ENCODE data around the gene CCZ1B. TPM values are rescaled to one million over a fixed set of nuclear protein-coding genes. Genes with fewer than 3 reads are reported as not detected.
"Not testable (repeated sequence)": the region's sequence is repeated elsewhere in the genome, so short reads cannot be mapped to it uniquely, and the experiment has no call there.

CCZ1B gene
- total and polyA plus RNA-seq, 12 donors = 16.4 to 153 (median 68.8) TPM

DNA sequence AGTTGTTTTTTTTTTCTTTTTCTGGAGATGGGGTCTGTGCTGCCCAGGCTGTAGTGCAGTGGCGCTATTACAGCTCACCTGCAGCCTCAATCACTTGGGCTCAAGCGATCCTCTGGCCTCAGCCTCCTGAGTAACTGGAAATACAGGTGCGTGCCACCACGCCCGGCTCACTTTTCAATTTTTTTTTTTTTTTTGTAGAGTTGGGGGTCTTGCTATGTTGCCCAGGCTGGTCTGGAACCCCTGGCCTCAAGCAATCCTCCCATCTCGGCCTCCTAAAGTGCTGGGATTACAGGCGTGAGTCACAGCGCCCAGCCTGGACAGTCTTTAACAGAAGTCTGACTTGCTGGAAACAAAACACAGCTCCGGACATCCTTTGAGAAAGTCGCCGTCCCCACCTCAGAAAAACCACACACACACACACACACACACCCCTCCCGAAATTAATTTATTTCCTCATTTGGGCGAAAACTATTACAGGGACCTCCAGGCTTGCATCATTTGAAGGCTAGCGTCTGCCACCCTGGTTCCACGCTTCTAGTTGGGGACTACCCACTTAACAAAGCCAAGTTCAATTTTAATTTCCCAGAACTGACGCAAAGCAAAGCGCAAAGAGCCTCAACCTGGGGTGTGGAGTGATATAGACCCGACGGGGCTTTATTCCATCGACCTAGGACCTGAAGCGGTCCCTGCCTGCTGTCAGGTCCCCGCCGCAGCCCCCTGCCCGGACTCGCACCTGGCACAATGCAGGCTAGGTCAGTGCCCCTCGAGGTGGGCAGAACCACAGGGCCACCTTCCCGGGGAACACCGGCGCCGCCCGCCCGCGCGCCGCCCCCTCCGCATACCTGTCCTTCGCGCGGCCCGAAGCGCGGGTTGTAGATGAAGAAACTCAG, 594 bp downstream of the CCZ1B start:
- DNase-seq; H3K27ac ChIP-seq; H3K36me3 ChIP-seq (replicated peaks in 1 of 2); intact Hi-C loops (cut with DNase I); H3K4me1 ChIP-seq (replicated peaks in 1 of 2); H3K9me3 ChIP-seq (replicated peaks in 1 of 3); H3K27me3 ChIP-seq: not testable (repeated sequence)
- H3K4me3 ChIP-seq = peak overlapping the region in 1 of 4 donors; percentile 56
- WGBS, 4 donors = 17 to 100% (median 40%) methylated on average over 1 to 11 of the region's 42 CpGs; no CpG with 5 or more reads in 1 of the 4 donors

DNA sequence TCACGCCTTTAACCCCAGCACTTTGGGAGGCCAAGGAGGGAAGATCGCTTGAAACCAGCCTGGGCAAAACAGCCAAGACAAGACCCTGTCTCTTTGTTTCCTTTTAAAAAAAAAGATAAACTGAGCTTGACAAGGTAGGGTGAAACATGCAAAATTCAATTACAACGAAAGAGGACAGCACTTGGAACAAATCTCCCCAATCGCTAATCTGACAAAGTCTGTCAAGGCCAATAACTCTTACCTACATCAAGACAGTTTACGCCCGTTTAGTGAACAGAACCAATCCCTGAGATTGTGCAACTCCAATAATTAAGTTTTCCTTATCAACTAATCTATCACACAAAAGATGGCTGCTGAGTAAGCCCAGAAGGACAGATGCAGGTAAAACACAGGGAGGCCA, 4.5 kb downstream of the CCZ1B start:
- H3K36me3 ChIP-seq (replicated peaks in 1 of 2) = peaks cover 0 to 20% of the 10 kb centered on the region in 2 donors
- DNase-seq; H3K27ac ChIP-seq; H3K4me3 ChIP-seq; intact Hi-C loops (cut with DNase I); H3K4me1 ChIP-seq (replicated peaks in 1 of 2); H3K27me3 ChIP-seq; H3K9me3 ChIP-seq (replicated peaks in 1 of 3): not testable (repeated sequence)
- WGBS, 4 donors = 83 to 91% (median 87%) methylated on average over 6 of the region's 6 CpGs

DNA sequence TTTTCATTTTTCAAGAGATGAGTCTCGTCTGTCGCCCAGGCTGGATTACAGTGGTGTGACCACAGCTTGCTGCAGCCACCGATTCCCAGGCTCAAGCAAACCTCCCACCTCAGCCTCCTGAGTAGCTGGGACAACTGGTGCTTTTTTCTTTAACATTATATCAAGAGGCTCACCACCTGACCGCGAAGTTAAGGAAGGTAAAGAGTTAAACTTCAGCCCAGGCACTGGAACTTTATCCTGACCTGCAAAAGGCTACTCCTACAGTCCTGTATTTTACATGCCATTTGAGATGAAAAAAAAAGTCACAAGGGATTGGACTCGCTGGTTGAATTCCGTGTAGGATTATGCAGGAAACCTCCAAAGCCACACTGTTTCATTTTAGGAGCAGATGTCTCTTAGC, 10.6 kb downstream of the CCZ1B start:
- intact Hi-C loops (cut with DNase I) = not testable (repeated sequence)
- WGBS, 4 donors = 90 to 97% (median 96%) methylated on average over 7 of the region's 7 CpGs
- peaks cover 0 to 21% of the 10 kb centered on the region in 2 donors for H3K36me3 ChIP-seq (replicated peaks in 1 of 2)

DNA sequence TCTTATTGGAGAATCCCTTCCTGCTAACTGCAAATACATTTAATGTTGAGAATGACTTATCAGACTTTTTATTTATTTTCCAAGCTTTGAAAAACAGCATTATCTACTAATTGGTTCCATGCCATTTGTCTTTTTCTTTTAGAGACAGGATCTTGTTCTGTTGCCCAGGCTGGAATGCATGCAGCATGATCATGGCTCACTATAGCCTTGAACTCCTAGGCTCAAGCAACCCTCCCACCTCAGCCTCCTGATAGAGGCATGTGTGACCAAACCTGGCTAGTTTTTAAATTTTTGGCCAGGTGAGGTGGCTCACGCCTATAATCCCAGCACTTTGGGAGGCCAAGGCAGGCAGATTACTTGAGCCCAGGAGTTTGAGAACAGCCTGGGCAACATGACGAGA, 13.1 kb downstream of the CCZ1B start:
- intact Hi-C loops (cut with DNase I); H3K9me3 ChIP-seq (replicated peaks in 1 of 3); H3K4me1 ChIP-seq (replicated peaks in 1 of 2); H3K27me3 ChIP-seq; H3K4me3 ChIP-seq: not testable (repeated sequence)
- DNase-seq = peak; percentile 55 to 85 (median 72)
- 78 to 100% (median 84%) methylated on average over 1 to 2 of the region's 2 CpGs for WGBS, 4 donors
- H3K27ac ChIP-seq = peak overlapping the region in 3 of 5 donors; percentile 66 to 70 (median 69)
- peaks cover 0 to 24% of the 10 kb centered on the region in 2 donors for H3K36me3 ChIP-seq (replicated peaks in 1 of 2)

More for the DNA sequence above, 10.6 kb downstream of the CCZ1B start:
- not testable (repeated sequence) for H3K4me3 ChIP-seq; H3K9me3 ChIP-seq (replicated peaks in 1 of 3); DNase-seq; H3K4me1 ChIP-seq (replicated peaks in 1 of 2); H3K27ac ChIP-seq; H3K27me3 ChIP-seq

DNA sequence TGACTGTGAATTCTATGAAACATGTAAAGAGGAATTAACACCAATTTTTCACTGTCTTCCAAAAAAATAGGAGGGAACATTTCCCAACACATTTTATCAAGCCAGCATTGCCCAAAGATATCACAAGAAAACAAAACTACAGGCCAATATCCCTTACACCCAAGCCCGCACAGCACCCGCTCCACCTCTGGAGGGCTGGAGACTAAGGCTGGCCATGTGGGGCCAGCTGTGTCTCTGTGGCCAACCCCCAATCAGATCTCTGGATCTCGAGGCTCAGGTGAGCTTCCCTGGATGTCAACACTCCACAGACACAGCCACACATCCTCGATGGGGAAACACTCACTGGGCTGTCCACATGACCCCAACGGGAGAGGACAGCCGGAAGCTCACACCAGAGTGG, 18.1 kb downstream of the CCZ1B start:
- H3K4me1 ChIP-seq (replicated peaks in 1 of 2); H3K36me3 ChIP-seq (replicated peaks in 1 of 2); DNase-seq; H3K27ac ChIP-seq; H3K9me3 ChIP-seq (replicated peaks in 1 of 3); H3K4me3 ChIP-seq; H3K27me3 ChIP-seq; intact Hi-C loops (cut with DNase I): not testable (repeated sequence)
- WGBS, 4 donors = 78 to 90% methylated on average over 4 of the region's 6 CpGs; no CpG with 5 or more reads in 2 of the 4 donors

DNA sequence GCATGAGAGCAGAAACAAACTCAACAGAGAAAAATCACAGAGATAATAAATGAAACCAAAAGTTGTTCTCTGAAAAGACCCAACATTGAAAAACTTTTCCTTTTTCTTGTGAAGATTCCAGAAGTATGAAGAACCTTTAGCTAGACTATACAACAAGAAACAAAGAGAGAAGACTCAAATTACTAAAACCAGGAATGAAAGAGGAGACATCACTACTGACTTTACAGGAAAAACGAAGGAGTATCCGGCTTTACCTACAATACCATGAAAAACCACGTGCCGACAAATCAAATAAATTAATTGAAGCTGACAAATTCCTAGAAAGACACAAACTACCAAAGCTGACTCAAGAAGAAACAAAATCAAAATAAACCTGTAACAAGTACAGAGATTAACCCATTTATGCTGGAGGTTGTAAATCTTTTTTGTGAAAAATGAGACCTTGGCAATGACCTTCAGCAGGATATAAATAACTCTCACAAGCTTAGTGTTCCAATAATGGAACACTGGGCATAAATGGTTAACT, 18.6 kb downstream of the CCZ1B start:
- DNase-seq; H3K27ac ChIP-seq; H3K27me3 ChIP-seq; H3K4me3 ChIP-seq; H3K36me3 ChIP-seq (replicated peaks in 1 of 2); H3K4me1 ChIP-seq (replicated peaks in 1 of 2); intact Hi-C loops (cut with DNase I); H3K9me3 ChIP-seq (replicated peaks in 1 of 3): not testable (repeated sequence)
- WGBS, 4 donors = 60 to 73% (median 64%) methylated on average over 1 to 4 of the region's 4 CpGs; no CpG with 5 or more reads in 1 of the 4 donors

DNA sequence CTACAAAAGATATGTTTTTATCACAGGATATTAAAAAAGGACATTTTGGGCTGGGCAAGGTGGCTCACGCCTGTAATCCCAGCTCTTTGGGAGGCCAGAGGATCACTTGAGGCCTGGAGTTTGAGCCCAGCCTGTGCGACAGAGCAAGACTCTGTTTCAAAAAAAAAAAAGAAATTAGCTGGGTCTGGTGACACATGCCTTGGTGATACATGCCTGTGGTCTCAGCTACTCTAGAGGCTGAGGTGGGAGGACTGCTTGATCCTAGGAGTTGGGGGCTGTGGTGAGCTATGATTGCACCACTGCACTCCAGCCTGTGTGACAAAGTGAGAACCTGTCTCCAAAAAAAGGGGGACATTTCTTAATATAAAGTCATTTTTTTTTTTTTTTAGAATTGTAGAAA, 25.7 kb downstream of the CCZ1B start:
- H3K9me3 ChIP-seq (replicated peaks in 1 of 3); H3K4me3 ChIP-seq; DNase-seq; H3K4me1 ChIP-seq (replicated peaks in 1 of 2); H3K27me3 ChIP-seq; intact Hi-C loops (cut with DNase I); H3K36me3 ChIP-seq (replicated peaks in 1 of 2): not testable (repeated sequence)
- WGBS, 4 donors = 67 to 100% (median 92%) methylated on average over 1 of the region's 2 CpGs
- peak overlapping the region in 2 of 5 donors; percentile 34 to 57 for H3K27ac ChIP-seq

DNA sequence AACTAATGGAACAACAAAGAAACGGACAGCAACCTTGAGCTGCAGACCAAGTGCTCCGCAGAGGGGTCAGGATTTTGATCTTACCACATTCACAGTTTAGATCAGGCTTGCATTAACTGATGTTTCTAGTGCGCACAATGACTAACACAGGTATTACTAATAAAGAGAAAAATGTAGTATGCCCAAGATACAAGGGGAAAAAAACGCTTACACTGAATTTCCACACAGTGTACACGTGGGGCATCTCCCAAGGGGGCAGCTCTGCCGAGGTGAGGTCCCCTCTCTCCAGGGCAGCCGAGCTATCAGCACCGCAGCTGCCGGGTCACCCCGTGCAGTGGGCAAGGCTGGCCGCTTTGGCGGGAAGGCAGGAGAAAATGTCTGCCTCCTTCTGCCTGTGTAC, 26.2 kb downstream of the CCZ1B start:
- no CpG with 5 or more reads among the region's 12 CpGs for WGBS, 4 donors
- H3K27ac ChIP-seq = peak overlapping the region in 2 of 5 donors; percentile 34 to 57
- H3K27me3 ChIP-seq; H3K4me1 ChIP-seq (replicated peaks in 1 of 2); H3K4me3 ChIP-seq; H3K36me3 ChIP-seq (replicated peaks in 1 of 2); H3K9me3 ChIP-seq (replicated peaks in 1 of 3); intact Hi-C loops (cut with DNase I); DNase-seq: not testable (repeated sequence)

DNA sequence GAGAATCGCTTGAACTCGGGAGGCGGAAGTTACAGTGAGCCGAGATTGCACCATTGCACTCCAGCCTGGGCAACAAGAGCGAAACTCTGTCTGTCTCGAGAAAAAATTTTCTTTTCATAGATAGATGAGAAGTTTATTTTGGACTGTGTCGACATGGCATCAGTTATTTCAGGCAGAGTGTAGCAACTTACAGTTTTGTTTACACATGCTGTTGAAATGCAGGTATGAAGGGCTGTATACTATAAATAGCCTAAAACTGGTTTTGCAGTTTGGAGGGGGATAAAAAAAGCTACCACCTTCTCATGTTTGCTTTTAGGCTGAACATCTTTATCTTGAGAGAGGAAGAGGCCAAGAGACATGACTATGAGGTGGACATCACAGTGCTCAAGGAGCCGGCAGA, 28.0 kb downstream of the CCZ1B start:
- WGBS, 4 donors = no CpG with 5 or more reads among the region's 8 CpGs
- H3K27me3 ChIP-seq; H3K4me1 ChIP-seq (replicated peaks in 1 of 2); H3K36me3 ChIP-seq (replicated peaks in 1 of 2); H3K27ac ChIP-seq; DNase-seq; intact Hi-C loops (cut with DNase I); H3K4me3 ChIP-seq; H3K9me3 ChIP-seq (replicated peaks in 1 of 3): not testable (repeated sequence)

DNA sequence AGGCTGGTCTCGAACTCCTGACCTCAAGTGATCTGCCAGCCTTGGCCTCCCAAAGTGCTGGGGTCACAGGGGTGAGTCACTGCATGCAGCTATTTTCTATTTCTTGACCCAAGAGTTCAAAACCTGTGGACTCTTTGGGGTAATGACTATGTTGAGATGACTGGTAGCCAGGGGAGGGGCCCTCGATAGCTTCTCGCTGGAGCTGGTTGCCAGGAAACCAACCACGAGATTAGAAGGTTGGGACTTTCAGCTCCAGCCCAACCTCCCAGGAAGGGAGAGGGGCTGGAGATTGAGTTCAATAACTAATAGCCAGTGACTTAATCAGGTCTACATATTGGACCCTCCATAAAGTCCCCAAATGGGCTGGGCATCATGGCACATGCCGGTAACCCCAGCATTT, 28.9 kb downstream of the CCZ1B start:
- intact Hi-C loops (cut with DNase I) = not testable (repeated sequence)
- 57 to 100% (median 77%) methylated on average over 2 to 5 of the region's 5 CpGs for WGBS, 4 donors

DNA sequence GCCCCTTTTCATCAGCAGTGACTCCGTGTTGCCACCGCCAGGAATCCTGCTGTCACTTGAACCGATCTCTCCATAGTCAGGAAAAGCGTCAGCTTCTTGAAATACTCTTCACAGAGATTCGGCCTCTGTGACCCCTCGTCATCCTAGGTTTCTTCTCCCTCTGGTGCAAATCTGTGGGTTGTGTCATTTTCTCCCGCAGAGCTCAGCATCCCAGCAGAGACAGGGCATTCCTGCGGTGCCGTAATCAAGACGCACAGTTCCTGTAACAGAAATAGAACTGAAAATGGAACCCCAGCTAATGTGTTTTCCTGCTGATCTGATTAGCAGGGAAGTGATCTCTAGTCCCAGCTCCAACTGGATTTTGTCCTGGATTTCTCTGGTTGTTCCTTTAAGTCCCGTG, 31.8 kb downstream of the CCZ1B start:
- H3K4me1 ChIP-seq (replicated peaks in 1 of 2); intact Hi-C loops (cut with DNase I); H3K27ac ChIP-seq; DNase-seq; H3K4me3 ChIP-seq; H3K36me3 ChIP-seq (replicated peaks in 1 of 2); H3K27me3 ChIP-seq; H3K9me3 ChIP-seq (replicated peaks in 1 of 3): not testable (repeated sequence)
- whole genome bisulfite sequencing, 4 donors = 83 to 100% (median 98%) methylated on average over 2 to 3 of the region's 11 CpGs

More for the DNA sequence above, 28.9 kb downstream of the CCZ1B start:
- peak in 3 of 7 donors; percentile 12 to 38 (median 14) for DNase-seq
- H3K27me3 ChIP-seq; H3K4me1 ChIP-seq (replicated peaks in 1 of 2); H3K27ac ChIP-seq; H3K4me3 ChIP-seq; H3K9me3 ChIP-seq (replicated peaks in 1 of 3); H3K36me3 ChIP-seq (replicated peaks in 1 of 2): not testable (repeated sequence)

Data from adrenal gland (tissue), 12 donors.